Left ventricle myocardium inferior (tissue), 1 donor: ENCODE data around the gene ANKFY1. TPM values are rescaled to one million over a fixed set of nuclear protein-coding genes. Genes with fewer than 3 reads are reported as not detected.

ENCODE experiments used
- DNase-seq: peaks from one replicate; pipeline ENCODE4 v3.0.0-alpha.2; 2020
- H3K27ac ChIP-seq: fragments of 200-600 bp; replicated peaks from 2 replicates; pipeline ENCODE4 v1.8.0; 2021
- H3K27me3 ChIP-seq: fragments of 200-600 bp; 2 replicates; pipeline ENCODE4 v1.8.0; 2021; ENCODE audit warnings: low read depth
- H3K36me3 ChIP-seq: fragments of 200-600 bp; 2 replicates; pipeline ENCODE4 v1.8.0; 2021
- H3K4me1 ChIP-seq: fragments of 200-600 bp; 2 replicates; pipeline ENCODE4 v1.8.0; 2021
- H3K4me3 ChIP-seq: fragments of 200-600 bp; 2 replicates; pipeline ENCODE4 v1.8.0; 2021; ENCODE audit warnings: mild to moderate bottlenecking, moderate library complexity
- H3K9me3 ChIP-seq: fragments of 200-600 bp; replicated peaks from 2 replicates; pipeline ENCODE4 v1.8.0; 2021
- CTCF ChIP-seq: fragments of 200-600 bp; IDR thresholded peaks from 2 replicates; pipeline ENCODE4 v1.8.0; 2021; ENCODE audit warnings: antibody characterized with exemption, mild to moderate bottlenecking, borderline replicate concordance
- intact Hi-C: fragments of 100-400 bp; cut with micrococcal nuclease; formaldehyde crosslinking; loops from one replicate; pipeline ENCODE4 v1.11.0; 2022
- total RNA-seq: library from RNA; stranded (reverse); fragmentation: NEBNext Ultra II Directional; extraction: Animal tissue kit (Norgen Biotek cat#: 25700); gene quantifications from one replicate; pipeline ENCODE4 v1.2.1, GENCODE V29; 2021
- donor health status: DM: no; HTN: yes; CAD: no; lungs with severe emphysema.

Gene ANKFY1
- total RNA-seq, 1 donor from 2014 or later, result 22.9 TPM

- TF ChIP-seq CTCF, result no peak
- intact Hi-C loops, result no loop called here
- Histone ChIP-seq H3K27me3 (no peaks in the 10 kb centered on the region), H3K4me1 (peaks cover 20% of the 10 kb centered on the region), H3K27ac (peak overlapping the region; percentile 66), H3K9me3 (no peaks in the 10 kb centered on the region), H3K36me3 (peaks cover 23% of the 10 kb centered on the region), H3K4me3 (no peak overlapping the region)
- no peak for DNase-seq
Observed at GRCh38 chr17:4221899-4222659, 41.7 kb downstream of the ANKFY1 start.

- no peak for DNase-seq
- Histone ChIP-seq H3K4me3 (no peak overlapping the region), H3K4me1 (peaks cover 25% of the 10 kb centered on the region), H3K27me3 (no peaks in the 10 kb centered on the region), H3K36me3 (peaks cover 30% of the 10 kb centered on the region), H3K9me3 (no peaks in the 10 kb centered on the region), H3K27ac (peak overlapping the region; percentile 66)
- intact Hi-C loops, result no loop called here
- TF ChIP-seq CTCF, result no peak
Observed at GRCh38 chr17:4221163-4221562, 42.6 kb downstream of the ANKFY1 start.

- H3K9me3 ChIP-seq, result no peaks in the 10 kb centered on the region
- intact Hi-C loops, result no loop called here
- H3K27ac ChIP-seq, result peak overlapping the region; percentile 66
- H3K4me3 ChIP-seq, result peak overlapping the region; percentile 16
- DNase-seq, result no peak
- H3K27me3 ChIP-seq, result no peaks in the 10 kb centered on the region
- H3K36me3 ChIP-seq, result peaks cover 26% of the 10 kb centered on the region
- no peak for TF ChIP-seq CTCF
- peaks cover 30% of the 10 kb centered on the region for H3K4me1 ChIP-seq
Observed at GRCh38 chr17:4220655-4221054, 43.1 kb downstream of the ANKFY1 start.

- H3K27me3 ChIP-seq, result no peaks in the 10 kb centered on the region
- no peak for DNase-seq
- peak overlapping the region; percentile 66 for H3K27ac ChIP-seq
- H3K4me3 ChIP-seq, result no peak overlapping the region
- H3K4me1 ChIP-seq, result peaks cover 43% of the 10 kb centered on the region
- intact Hi-C loops, result loop anchor here (5.0 to 10.0 kb wide), 2 partner anchors 86 to 193 kb away; no protein-coding TSS in a partner anchor
- peaks cover 23% of the 10 kb centered on the region for H3K36me3 ChIP-seq
- no peaks in the 10 kb centered on the region for H3K9me3 ChIP-seq
- TF ChIP-seq CTCF, result no peak
Observed at GRCh38 chr17:4219241-4219640, 44.5 kb downstream of the ANKFY1 start.

GRCh38 chr17:4215882-4216570 is 47.8 kb downstream of the ANKFY1 start:
- H3K4me3 ChIP-seq, result no peak overlapping the region
- intact Hi-C loops, result loop anchor here (5.0 to 10.0 kb wide), 2 partner anchors 89 to 196 kb away; no protein-coding TSS in a partner anchor
- H3K9me3 ChIP-seq, result no peaks in the 10 kb centered on the region
- H3K36me3 ChIP-seq, result peaks cover 15% of the 10 kb centered on the region
- TF ChIP-seq CTCF, result no peak
- H3K27me3 ChIP-seq, result no peaks in the 10 kb centered on the region
- H3K27ac ChIP-seq, result peak overlapping the region; percentile 83
- no peak for DNase-seq
- H3K4me1 ChIP-seq, result peaks cover 51% of the 10 kb centered on the region
